Measurements from ENCODE around the gene SLC2A11. TPM values are rescaled to one million over a fixed set of nuclear protein-coding genes. Genes with fewer than 3 reads are reported as not detected.

Gene SLC2A11
- total RNA-seq, 1 experiment from 2014 or later, result 17.2 TPM

DNA sequence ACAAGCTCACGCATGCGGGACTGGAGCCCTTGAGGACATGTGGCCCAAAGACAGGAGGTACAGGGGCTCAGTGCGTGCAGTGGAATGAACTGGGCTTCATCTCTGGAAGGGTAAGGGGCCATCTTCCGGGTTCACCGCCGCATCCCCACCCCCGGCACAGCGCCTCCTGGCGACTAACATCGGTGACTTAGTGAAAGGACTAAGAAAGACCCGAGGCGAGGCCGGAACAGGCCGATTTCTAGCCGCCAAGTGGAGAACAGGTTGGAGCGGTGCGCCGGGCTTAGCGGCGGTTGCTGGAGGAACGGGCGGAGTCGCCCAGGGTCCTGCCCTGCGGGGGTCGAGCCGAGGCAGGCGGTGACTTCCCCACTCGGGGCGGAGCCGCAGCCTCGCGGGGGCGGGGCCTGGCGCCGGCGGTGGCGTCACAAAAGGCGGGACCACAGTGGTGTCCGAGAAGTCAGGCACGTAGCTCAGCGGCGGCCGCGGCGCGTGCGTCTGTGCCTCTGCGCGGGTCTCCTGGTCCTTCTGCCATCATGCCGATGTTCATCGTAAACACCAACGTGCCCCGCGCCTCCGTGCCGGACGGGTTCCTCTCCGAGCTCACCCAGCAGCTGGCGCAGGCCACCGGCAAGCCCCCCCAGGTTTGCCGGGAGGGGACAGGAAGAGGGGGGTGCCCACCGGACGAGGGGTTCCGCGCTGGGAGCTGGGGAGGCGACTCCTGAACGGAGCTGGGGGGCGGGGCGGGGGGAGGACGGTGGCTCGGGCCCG lies 36.5 kb downstream of the SLC2A11 start, which contains the start of gene MIF:
MIF (plus strand) TSS at position 439 of the 765 bp plus-strand sequence; CDS start at position 531, 92 bp downstream.
- BruUV-seq (replicated peaks), result TSS peak; percentile 90
- TF ChIP-seq EZH2 (IDR thresholded peaks at IDR 0.05) (no peak), ZFX (IDR thresholded peaks at IDR 0.05) (no peak), SP1 (IDR thresholded peaks at IDR 0.05; ENCODE audit: low read depth) (peak; percentile 65), CBX3 (IDR thresholded peaks at IDR 0.05; ENCODE audit: low read depth) (peak; percentile 52; the same call in 1 of the 2 replicates), EGR1 (IDR thresholded peaks at IDR 0.05; ENCODE audit: low read depth) (peak; percentile 86), CEBPB (IDR thresholded peaks at IDR 0.05; ENCODE audit: low read depth) (no peak), ZNF274 (IDR thresholded peaks at IDR 0.05; ENCODE audit: low read depth, low read length) (no peak), ELF1 (IDR thresholded peaks at IDR 0.05; ENCODE audit: borderline replicate concordance, low read depth) (peak; percentile 86; the same call in 1 of the 2 replicates), POLR2AphosphoS5 (IDR thresholded peaks at IDR 0.05; ENCODE audit: low read depth, low read length) (peak; percentile 93), POLR2A (IDR thresholded peaks at IDR 0.05; ENCODE audit: borderline replicate concordance, extremely low read depth, insufficient read depth, insufficient read length) (peak; percentile 67), SIN3A (IDR thresholded peaks at IDR 0.05; ENCODE audit: low read depth) (peak; percentile 88), YY1 (IDR thresholded peaks at IDR 0.05; ENCODE audit: extremely low read depth, insufficient replicate concordance, low read depth, low read length) (peak; percentile 3), RAD21 (IDR thresholded peaks at IDR 0.05; ENCODE audit: low read depth) (no peak; the same call in 1 of the 2 replicates)
- TF ChIP-seq, protein P1, sequence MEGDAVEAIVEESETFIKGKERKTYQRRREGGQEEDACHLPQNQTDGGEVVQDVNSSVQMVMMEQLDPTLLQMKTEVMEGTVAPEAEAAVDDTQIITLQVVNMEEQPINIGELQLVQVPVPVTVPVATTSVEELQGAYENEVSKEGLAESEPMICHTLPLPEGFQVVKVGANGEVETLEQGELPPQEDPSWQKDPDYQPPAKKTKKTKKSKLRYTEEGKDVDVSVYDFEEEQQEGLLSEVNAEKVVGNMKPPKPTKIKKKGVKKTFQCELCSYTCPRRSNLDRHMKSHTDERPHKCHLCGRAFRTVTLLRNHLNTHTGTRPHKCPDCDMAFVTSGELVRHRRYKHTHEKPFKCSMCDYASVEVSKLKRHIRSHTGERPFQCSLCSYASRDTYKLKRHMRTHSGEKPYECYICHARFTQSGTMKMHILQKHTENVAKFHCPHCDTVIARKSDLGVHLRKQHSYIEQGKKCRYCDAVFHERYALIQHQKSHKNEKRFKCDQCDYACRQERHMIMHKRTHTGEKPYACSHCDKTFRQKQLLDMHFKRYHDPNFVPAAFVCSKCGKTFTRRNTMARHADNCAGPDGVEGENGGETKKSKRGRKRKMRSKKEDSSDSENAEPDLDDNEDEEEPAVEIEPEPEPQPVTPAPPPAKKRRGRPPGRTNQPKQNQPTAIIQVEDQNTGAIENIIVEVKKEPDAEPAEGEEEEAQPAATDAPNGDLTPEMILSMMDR (IDR thresholded peaks at IDR 0.05 in 2 of 3, conservative IDR thresholded peaks at IDR 0.05 in 1 of 3; ENCODE audit: borderline replicate concordance in 1 of 3, insufficient read depth in 1 of 3, low read depth in 2 of 3, low read length in 2 of 3), result peak; percentile 64 to 90 (median 82)
- TF ChIP-seq, protein P2, sequence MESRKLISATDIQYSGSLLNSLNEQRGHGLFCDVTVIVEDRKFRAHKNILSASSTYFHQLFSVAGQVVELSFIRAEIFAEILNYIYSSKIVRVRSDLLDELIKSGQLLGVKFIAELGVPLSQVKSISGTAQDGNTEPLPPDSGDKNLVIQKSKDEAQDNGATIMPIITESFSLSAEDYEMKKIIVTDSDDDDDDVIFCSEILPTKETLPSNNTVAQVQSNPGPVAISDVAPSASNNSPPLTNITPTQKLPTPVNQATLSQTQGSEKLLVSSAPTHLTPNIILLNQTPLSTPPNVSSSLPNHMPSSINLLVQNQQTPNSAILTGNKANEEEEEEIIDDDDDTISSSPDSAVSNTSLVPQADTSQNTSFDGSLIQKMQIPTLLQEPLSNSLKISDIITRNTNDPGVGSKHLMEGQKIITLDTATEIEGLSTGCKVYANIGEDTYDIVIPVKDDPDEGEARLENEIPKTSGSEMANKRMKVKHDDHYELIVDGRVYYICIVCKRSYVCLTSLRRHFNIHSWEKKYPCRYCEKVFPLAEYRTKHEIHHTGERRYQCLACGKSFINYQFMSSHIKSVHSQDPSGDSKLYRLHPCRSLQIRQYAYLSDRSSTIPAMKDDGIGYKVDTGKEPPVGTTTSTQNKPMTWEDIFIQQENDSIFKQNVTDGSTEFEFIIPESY (IDR thresholded peaks at IDR 0.05; ENCODE audit: extremely low read depth, insufficient replicate concordance, low read length), result no peak
- TF ChIP-seq, protein P3, sequence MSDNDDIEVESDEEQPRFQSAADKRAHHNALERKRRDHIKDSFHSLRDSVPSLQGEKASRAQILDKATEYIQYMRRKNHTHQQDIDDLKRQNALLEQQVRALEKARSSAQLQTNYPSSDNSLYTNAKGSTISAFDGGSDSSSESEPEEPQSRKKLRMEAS (IDR thresholded peaks at IDR 0.05), result peak; percentile 80
- TF ChIP-seq, protein P4, sequence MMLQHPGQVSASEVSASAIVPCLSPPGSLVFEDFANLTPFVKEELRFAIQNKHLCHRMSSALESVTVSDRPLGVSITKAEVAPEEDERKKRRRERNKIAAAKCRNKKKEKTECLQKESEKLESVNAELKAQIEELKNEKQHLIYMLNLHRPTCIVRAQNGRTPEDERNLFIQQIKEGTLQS (IDR thresholded peaks at IDR 0.05), result no peak
- TF ChIP-seq, protein P5, sequence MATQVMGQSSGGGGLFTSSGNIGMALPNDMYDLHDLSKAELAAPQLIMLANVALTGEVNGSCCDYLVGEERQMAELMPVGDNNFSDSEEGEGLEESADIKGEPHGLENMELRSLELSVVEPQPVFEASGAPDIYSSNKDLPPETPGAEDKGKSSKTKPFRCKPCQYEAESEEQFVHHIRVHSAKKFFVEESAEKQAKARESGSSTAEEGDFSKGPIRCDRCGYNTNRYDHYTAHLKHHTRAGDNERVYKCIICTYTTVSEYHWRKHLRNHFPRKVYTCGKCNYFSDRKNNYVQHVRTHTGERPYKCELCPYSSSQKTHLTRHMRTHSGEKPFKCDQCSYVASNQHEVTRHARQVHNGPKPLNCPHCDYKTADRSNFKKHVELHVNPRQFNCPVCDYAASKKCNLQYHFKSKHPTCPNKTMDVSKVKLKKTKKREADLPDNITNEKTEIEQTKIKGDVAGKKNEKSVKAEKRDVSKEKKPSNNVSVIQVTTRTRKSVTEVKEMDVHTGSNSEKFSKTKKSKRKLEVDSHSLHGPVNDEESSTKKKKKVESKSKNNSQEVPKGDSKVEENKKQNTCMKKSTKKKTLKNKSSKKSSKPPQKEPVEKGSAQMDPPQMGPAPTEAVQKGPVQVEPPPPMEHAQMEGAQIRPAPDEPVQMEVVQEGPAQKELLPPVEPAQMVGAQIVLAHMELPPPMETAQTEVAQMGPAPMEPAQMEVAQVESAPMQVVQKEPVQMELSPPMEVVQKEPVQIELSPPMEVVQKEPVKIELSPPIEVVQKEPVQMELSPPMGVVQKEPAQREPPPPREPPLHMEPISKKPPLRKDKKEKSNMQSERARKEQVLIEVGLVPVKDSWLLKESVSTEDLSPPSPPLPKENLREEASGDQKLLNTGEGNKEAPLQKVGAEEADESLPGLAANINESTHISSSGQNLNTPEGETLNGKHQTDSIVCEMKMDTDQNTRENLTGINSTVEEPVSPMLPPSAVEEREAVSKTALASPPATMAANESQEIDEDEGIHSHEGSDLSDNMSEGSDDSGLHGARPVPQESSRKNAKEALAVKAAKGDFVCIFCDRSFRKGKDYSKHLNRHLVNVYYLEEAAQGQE (IDR thresholded peaks at IDR 0.05; ENCODE audit: low read depth), result no peak

More for the DNA sequence above, 36.5 kb downstream of the SLC2A11 start, which contains the start of gene MIF:
- ChIA-PET CTCF (interaction anchor here (0.6 to 1.9 kb wide), 27 partner anchors 9 to 671 kb away, joined by 3 to 21 read pairs (median 4); partner anchors contain the start of gene SLC2A11), RAD21 (ENCODE audit: low non-redundant PET in 1 of 2, low total read pairs in 2 of 2, uncharacterized antibody in 2 of 2, unreplicated experiment in 2 of 2) (no interaction called here), POLR2A (interaction anchor here (0.7 to 1.9 kb wide), 9 partner anchors 9 to 37 kb away, joined by 3 to 23 read pairs (median 6); partner anchors contain the start of gene SLC2A11)
- ATAC-seq (peak; percentile 84), DNase-seq (ENCODE audit: low read depth, low spot score) (peak; percentile 80)
- Histone ChIP-seq H3K4me2 (ENCODE audit: low read length) (peak within 1 kb of the TSS; percentile 85), H2AFZ (ENCODE audit: low read depth, low read length, poor library complexity, severe bottlenecking) (peak within 1 kb of the TSS; percentile 6), H3K9me2 (ENCODE audit: insufficient read depth) (no peaks in the 10 kb centered on the region), H3K9ac (ENCODE audit: low read length) (peak within 1 kb of the TSS; percentile 99), H3K79me2 (ENCODE audit: insufficient read depth, low read length) (peaks cover 25% of the 10 kb centered on the region), H3K4me3 (replicated peaks in 1 of 2; ENCODE audit: low read depth in 1 of 2, low read length in 2 of 2) (peak within 1 kb of the TSS; percentile 92), H3K9me3 (ENCODE audit: control insufficient read depth in 1 of 2, insufficient read depth in 1 of 2, low read depth in 1 of 2, low read length in 2 of 2) (no peaks in the 10 kb centered on the region), H3K36me3 (ENCODE audit: control insufficient read depth in 1 of 2, insufficient read depth in 2 of 2, low read length in 2 of 2) (peaks cover 12 to 23% of the 10 kb centered on the region in 2 experiments; a peak in 3 of 4 replicates), H3K4me1 (ENCODE audit: control insufficient read depth in 1 of 2, insufficient read depth in 2 of 2, low read length in 2 of 2) (peaks cover 17 to 32% of the 10 kb centered on the region in 2 experiments), H4K20me1 (ENCODE audit: insufficient read depth) (peaks cover 7% of the 10 kb centered on the region; the same call in 1 of the 2 replicates), H3K27me3 (ENCODE audit: insufficient read depth, low read length) (no peaks in the 10 kb centered on the region), H3K27ac (ENCODE audit: low read depth, low read length) (peak within 1 kb of the TSS; percentile 91)
- intact Hi-C loops (cut with micrococcal nuclease), result loop anchor here (5.0 kb wide), 1 partner anchor 37 kb away; the partner anchor contains the start of gene SLC2A11
